ENCODE data around the gene CHCHD1.
A peak's percentile ranks its signal among the peaks of the same experiment; 100 is the strongest.
"Not testable (repeated sequence)": the region's sequence is repeated elsewhere in the genome, so short reads cannot be mapped to it uniquely, and the experiment has no call there.

The CHCHD1 gene

DNA sequence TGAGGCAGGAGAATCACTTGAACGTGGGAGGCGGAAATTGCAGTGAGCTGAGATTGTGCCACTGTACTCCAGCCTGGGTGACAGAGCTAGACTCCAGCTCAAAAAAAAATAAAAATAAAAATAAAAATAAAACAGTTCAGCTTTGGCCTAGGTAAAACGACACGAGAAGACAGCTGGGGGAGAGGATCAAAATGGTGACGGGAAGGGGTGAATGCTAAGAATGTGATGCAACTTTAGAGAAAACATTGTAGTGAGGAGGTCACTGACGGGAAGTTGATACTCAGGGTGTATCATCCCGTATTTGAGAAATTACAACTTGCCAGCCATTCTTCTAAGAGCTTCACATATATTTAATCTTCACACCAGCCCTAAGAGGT lies 28.5 kb downstream of the CHCHD1 start:
- H3K4me3 ChIP-seq (ENCODE audit: low read depth, low read length) = peak overlapping the region; percentile 70

DNA sequence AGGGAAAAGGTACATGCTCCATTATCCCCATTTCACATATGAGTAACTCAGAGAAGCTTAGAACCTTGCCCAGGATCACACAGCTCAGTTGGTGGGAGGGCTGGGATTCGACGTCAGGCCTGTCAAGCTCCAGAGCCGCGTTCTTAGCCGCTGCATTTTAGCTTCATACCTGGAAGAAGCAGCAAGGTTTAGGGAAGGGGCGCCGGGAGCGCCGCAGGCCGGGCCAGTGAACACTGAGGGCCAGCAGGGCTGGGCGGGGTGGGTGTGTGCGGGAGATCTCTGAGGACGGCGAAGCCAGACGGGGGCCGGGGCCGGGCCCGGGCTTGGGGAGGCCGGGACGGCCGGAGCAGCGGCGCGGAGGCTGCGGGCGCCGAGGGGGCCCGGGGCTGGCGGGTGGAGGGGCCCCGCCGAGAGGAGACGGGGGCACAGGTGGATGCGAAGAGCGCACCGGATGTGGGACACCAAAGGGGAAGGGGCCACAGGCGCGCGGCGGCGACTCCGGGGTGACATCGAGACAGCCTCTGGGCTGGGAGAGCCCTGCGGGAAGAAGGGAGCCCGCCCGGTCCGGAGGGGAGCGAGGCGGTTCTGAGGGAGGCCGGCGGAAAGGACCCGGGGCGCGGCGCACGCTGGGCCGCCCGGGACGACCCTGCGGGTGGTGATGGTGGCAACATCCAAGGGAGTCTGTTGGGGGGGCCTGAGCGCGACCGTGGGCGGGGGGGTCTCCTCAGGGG lies 29.1 kb downstream of the CHCHD1 start:
- H3K4me3 ChIP-seq (ENCODE audit: low read depth, low read length) = peak overlapping the region; percentile 70

DNA sequence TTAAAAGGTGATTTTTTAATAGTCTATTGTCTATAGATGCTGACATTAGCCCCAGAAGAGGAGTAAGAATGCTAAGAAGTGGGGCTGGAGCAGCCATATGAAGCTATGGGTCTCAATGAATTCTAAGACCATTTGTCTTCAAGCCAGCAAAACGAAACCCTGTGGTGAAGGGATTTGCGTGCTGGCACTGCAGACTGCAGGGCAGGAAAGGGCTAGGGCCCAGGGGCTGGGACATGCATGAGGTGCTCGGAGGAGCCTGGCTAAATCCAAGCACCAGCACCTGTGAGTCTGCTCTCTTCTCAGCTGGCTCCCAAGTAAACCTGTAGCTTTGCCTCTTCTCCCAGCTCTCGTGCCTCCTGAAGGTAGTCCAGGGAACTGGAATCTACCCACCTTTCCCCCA lies 30.8 kb downstream of the CHCHD1 start:
- H3K4me3 ChIP-seq (ENCODE audit: low read depth, low read length) = no peak overlapping the region

- H3K4me3 ChIP-seq (ENCODE audit: low read depth, low read length) = no peak overlapping the region
These were observed 31.5 kb downstream of the CHCHD1 start for GRCh38 chr10:73813333-73813732.

DNA sequence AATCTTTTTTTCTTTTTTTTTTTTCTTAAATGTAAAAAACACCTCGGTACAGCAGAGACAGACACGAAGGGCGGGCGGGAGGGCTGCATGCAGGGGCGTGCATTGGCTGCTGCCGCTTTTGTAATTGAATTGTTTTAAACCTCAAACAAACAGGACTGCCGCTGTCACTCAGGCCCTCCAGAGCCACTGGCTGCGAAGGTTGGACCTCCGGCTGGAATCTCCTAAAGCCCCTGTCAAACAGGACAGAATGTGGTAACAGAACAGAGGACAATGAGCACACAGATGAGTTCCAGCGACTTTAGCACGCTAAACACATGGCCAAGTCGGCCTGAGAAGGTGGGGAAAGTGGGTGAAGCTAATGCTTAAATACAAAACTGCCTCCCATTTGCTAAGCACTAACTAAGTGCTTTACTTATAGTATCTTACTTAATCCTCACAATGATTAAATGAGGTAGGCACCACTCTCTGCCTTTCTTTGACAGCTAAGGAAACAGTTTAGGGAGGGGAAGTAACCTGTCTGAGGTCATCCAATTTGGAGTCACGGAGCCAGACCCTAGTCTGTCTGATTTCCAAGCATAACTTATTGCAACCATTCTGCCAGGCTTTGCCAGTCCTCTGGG lies 32.5 kb downstream of the CHCHD1 start:
- H3K4me3 ChIP-seq (ENCODE audit: low read depth, low read length) = no peak overlapping the region

GRCh38 chr10:73814896-73815718 lies 33.3 kb downstream of the CHCHD1 start:
- H3K4me3 ChIP-seq (ENCODE audit: low read depth, low read length) = no peak overlapping the region

GRCh38 chr10:73815719-73816030 lies 33.8 kb downstream of the CHCHD1 start:
- no peak overlapping the region for H3K4me3 ChIP-seq (ENCODE audit: low read depth, low read length)

GRCh38 chr10:73816917-73817729 lies 35.3 kb downstream of the CHCHD1 start:
- H3K4me3 ChIP-seq (ENCODE audit: low read depth, low read length) = no peak overlapping the region

DNA sequence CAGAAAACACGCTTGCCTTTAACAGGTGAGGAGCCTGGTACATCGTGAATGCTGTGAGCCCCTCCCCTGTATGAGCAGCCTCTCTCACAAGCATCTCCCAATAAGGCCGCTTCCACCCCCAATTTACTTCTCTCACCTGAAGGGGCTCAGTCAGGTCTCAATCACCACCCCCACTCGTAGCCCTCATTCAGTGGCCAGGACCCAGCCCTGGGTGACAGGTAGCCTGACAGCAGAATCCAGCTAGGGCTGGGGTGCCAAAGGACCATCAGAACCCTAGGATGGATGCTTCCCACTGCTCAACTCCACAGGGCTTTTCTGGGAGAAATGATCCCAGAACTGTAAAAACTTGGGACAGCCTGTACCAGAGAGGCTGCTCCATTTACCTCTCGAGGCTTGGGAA lies 36.0 kb downstream of the CHCHD1 start:
- H3K4me3 ChIP-seq (ENCODE audit: low read depth, low read length) = no peak overlapping the region

GRCh38 chr10:73818402-73818801 lies 36.6 kb downstream of the CHCHD1 start:
- H3K4me3 ChIP-seq (ENCODE audit: low read depth, low read length) = no peak overlapping the region

DNA sequence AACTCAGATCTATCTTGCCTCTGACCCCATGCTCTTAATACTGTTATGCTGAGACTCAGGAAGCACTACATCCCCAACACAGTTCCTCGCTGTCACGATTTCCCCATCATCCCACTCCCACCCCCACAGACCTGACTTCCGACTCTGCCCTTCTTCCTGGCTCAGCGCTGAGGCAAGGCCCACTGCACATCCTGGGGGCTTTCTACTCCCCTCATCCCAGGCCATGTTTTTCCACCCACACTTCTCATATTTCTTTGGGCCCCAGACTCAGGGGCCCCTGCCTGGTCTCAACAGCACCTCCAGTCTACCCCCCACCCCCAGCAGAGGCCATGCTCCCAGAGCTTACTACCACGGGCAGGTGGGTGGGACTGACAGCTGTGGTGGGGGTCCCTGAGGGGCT lies 37.2 kb downstream of the CHCHD1 start:
- H3K4me3 ChIP-seq (ENCODE audit: low read depth, low read length) = no peak overlapping the region

DNA sequence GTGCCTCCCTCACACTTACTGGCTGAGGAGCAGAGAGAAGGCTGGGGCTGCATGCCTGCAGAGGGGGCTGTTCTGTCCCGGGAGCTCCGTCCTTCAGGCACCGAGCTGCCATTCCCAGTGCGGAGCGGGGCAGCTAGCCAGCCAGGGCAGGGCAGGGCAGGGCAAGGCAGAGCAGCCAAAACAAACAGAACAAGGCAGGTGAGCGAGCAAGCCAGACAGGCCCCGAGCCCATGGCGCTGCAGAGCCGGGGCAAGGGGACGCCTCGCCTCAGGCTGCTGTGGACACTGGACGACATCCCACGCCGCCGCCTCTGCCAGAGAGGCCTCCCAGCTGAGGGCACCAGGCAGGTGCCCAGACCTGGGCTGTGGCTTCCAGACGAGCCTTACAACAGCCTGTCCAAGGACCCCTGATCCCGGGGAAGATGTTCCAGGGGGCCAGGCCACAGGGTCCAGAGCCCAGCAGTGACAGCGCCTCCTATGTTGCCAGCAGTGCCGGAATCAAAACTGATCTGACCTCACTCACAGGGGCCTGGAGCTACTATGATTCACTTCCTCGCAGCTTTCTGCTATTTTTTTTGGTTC lies 37.8 kb downstream of the CHCHD1 start:
- no peak overlapping the region for H3K4me3 ChIP-seq (ENCODE audit: low read depth, low read length)

DNA sequence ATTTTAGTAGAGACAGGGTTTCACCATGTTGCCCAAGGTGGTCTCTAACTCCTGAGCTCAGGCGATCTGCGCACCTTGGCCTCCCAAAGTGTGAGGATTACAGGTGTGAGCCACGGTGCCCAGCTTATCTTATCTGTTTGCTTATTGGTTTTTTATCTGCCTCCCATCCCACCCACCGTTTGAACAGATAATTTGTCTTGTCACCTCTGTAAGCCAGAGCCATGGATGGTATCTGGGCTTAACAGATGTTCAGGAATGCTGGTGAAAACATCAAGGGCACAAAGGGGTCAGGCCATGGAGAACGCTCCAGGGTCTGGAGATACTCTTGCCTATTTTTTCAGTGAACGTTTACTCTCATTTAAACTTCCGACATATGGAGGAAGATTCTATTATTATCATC lies 41.5 kb downstream of the CHCHD1 start:
- H3K4me3 ChIP-seq (ENCODE audit: low read depth, low read length) = no peak overlapping the region

- H3K4me3 ChIP-seq (ENCODE audit: low read depth, low read length) = no peak overlapping the region
These were observed 42.4 kb downstream of the CHCHD1 start for GRCh38 chr10:73824146-73824725.

- no peak overlapping the region for H3K4me3 ChIP-seq (ENCODE audit: low read depth, low read length)
These were observed 45.7 kb downstream of the CHCHD1 start for GRCh38 chr10:73827346-73828089.

GRCh38 chr10:73828161-73828560 lies 46.3 kb downstream of the CHCHD1 start:
- H3K4me3 ChIP-seq (ENCODE audit: low read depth, low read length) = no peak overlapping the region

DNA sequence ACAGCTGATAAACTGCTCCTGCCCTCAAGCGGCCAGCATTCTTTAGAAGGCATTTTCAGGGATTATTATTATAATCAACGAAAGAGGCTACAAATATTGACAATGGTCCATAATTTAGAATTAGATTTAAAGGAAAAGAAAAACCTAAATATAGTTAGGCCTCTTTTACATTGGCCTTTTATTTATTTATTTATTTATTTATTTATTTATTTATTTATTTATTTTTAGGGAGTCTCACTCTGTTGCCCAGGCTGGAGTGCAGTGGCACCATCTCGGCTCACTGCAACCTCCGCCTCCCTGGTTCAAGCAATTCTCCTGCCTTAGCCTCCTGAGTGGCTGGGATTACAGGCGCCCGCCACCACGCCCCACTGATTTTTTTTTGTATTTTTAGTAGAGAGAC lies 47.2 kb downstream of the CHCHD1 start:
- H3K4me3 ChIP-seq (ENCODE audit: low read depth, low read length) = not testable (repeated sequence)
